ENCODE results near the gene CRYGS.

CRYGS gene

GRCh38 chr3:186512570-186513302, 31.4 kb downstream of the CRYGS start:
- Histone ChIP-seq H3K36me3 (ENCODE audit: control insufficient read depth, low read length) (no peaks in the 10 kb centered on the region), H3F3A (ENCODE audit: control insufficient read depth, insufficient read depth) (no peaks in the 10 kb centered on the region), H3K4me2 (ENCODE audit: low read length) (no peak overlapping the region), H3K9me3 (ENCODE audit: control insufficient read depth, insufficient read depth, low read length) (no peaks in the 10 kb centered on the region), H3K27me3 (ENCODE audit: control insufficient read depth, low read length) (no peaks in the 10 kb centered on the region), H3K4me1 (ENCODE audit: control insufficient read depth, low read length) (peaks cover 11% of the 10 kb centered on the region), H4K20me1 (ENCODE audit: control insufficient read depth, insufficient read depth, low read depth, low read length) (no peaks in the 10 kb centered on the region), H3K4me3 (ENCODE audit: low read length) (no peak overlapping the region), H3K9me2 (replicated peaks; ENCODE audit: control insufficient read depth, low read length) (no peaks in the 10 kb centered on the region), H3K79me2 (ENCODE audit: control insufficient read depth, low read length) (no peaks in the 10 kb centered on the region), H3K27ac (ENCODE audit: low read depth, low read length) (no peak overlapping the region)
- TF ChIP-seq EZH2phosphoT487 (IDR thresholded peaks at IDR 0.05; ENCODE audit: borderline replicate concordance, low read length) = no peak
- TF ChIP-seq CTCF (IDR thresholded peaks at IDR 0.05; ENCODE audit: low read depth, low read length, poor library complexity, severe bottlenecking) = no peak

GRCh38 chr3:186511702-186512101, 32.5 kb downstream of the CRYGS start:
- H3K9me2 ChIP-seq (replicated peaks; ENCODE audit: control insufficient read depth, low read length) = no peaks in the 10 kb centered on the region
- no peak overlapping the region for H3K4me3 ChIP-seq (ENCODE audit: low read length)
- H3K27me3 ChIP-seq (ENCODE audit: control insufficient read depth, low read length) = no peaks in the 10 kb centered on the region
- H3F3A ChIP-seq (ENCODE audit: control insufficient read depth, insufficient read depth) = no peaks in the 10 kb centered on the region
- no peaks in the 10 kb centered on the region for H3K36me3 ChIP-seq (ENCODE audit: control insufficient read depth, low read length)
- no peaks in the 10 kb centered on the region for H3K79me2 ChIP-seq (ENCODE audit: control insufficient read depth, low read length)
- H4K20me1 ChIP-seq (ENCODE audit: control insufficient read depth, insufficient read depth, low read depth, low read length) = no peaks in the 10 kb centered on the region
- no peaks in the 10 kb centered on the region for H3K9me3 ChIP-seq (ENCODE audit: control insufficient read depth, insufficient read depth, low read length)
- no peak overlapping the region for H3K27ac ChIP-seq (ENCODE audit: low read depth, low read length)
- TF ChIP-seq CTCF (IDR thresholded peaks at IDR 0.05; ENCODE audit: low read depth, low read length, poor library complexity, severe bottlenecking) = no peak
- TF ChIP-seq EZH2phosphoT487 (IDR thresholded peaks at IDR 0.05; ENCODE audit: borderline replicate concordance, low read length) = no peak
- peaks cover 11% of the 10 kb centered on the region for H3K4me1 ChIP-seq (ENCODE audit: control insufficient read depth, low read length)
- H3K4me2 ChIP-seq (ENCODE audit: low read length) = no peak overlapping the region

GRCh38 chr3:186511245-186511644, 32.9 kb downstream of the CRYGS start:
- H3K27ac ChIP-seq (ENCODE audit: low read depth, low read length) = no peak overlapping the region
- TF ChIP-seq EZH2phosphoT487 (IDR thresholded peaks at IDR 0.05; ENCODE audit: borderline replicate concordance, low read length) (no peak), CTCF (IDR thresholded peaks at IDR 0.05; ENCODE audit: low read depth, low read length, poor library complexity, severe bottlenecking) (no peak)

More at GRCh38 chr3:186511245-186511644, 32.9 kb downstream of the CRYGS start:
- Histone ChIP-seq H4K20me1 (ENCODE audit: control insufficient read depth, insufficient read depth, low read depth, low read length) (no peaks in the 10 kb centered on the region), H3K4me1 (ENCODE audit: control insufficient read depth, low read length) (peaks cover 11% of the 10 kb centered on the region), H3K9me2 (replicated peaks; ENCODE audit: control insufficient read depth, low read length) (no peaks in the 10 kb centered on the region), H3K4me3 (ENCODE audit: low read length) (no peak overlapping the region), H3K9me3 (ENCODE audit: control insufficient read depth, insufficient read depth, low read length) (no peaks in the 10 kb centered on the region), H3K4me2 (ENCODE audit: low read length) (no peak overlapping the region), H3F3A (ENCODE audit: control insufficient read depth, insufficient read depth) (no peaks in the 10 kb centered on the region), H3K27me3 (ENCODE audit: control insufficient read depth, low read length) (no peaks in the 10 kb centered on the region), H3K36me3 (ENCODE audit: control insufficient read depth, low read length) (no peaks in the 10 kb centered on the region), H3K79me2 (ENCODE audit: control insufficient read depth, low read length) (no peaks in the 10 kb centered on the region)
